ENCODE results near the gene ARMC3.

ARMC3 gene

DNA sequence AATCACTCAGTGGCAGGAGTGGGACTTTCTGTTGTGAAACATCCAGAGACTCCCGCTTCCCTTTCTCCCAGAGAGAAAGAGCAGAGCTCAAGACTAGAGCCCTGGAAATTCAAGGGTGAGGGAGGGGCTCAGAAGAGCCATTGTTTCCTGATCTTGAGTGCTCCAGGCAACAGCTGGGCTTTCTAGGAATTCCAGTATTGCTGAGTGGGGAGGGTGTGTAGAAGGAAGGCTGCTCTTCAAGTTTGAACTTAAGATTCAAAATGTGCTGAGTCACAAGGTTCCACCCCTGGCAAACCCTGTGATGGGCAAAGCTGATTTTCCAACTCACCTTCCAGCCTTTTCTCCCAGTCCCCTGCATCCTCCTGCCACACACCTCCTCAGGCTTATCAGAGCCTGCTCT, 125.2 kb downstream of the ARMC3 start:
- Mint-ChIP-seq H3K9me3 (no peaks in the 10 kb centered on the region), H3K4me1 (peaks cover 65% of the 10 kb centered on the region), H3K4me3 (no peak overlapping the region), H3K36me3 (ENCODE audit: low read depth) (no peaks in the 10 kb centered on the region), H3K27ac (peak overlapping the region; percentile 50 to 61 (median 59)), H3K27me3 (ENCODE audit: low read depth) (no peaks in the 10 kb centered on the region)
- no peak for TF ChIP-seq CTCF (IDR thresholded peaks at IDR 0.05; ENCODE audit: unreplicated experiment in 3 of 3)

DNA sequence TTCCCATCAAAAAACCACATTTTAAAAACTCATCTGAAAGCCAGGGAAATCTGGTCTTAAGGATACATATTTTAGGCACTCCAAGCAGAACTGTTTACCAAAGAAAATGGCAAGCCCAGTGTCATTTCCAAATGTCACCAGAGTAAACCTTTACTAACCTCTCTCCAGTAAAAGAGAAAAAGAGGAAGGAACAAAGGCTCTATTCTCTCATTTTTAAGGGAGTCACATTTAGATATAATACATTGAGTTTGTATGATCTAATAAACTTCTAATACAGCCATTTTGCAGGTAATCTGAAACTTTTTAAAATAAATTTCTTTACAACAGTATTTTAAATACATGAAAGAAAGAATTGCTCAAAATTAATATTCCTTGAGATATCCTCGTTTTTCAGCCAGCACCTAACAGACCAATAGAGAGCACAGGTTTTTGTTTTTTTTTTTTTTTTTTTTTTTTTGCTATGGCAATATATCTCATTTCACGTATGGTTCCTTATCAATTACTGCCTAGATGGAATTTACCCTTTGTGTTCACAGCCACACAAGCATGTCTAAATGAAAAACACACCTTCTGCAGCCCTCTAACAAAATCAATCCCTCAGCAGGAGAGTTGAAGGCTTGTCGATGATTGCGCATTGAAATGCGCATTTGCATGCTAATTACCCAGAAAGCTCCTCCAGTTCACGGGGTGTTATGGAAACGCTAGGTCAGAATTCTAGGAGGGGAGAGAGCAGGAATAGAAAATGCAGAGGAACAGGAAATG, 127.8 kb downstream of the ARMC3 start:
- no peak for TF ChIP-seq CTCF (IDR thresholded peaks at IDR 0.05; ENCODE audit: unreplicated experiment in 3 of 3)
- H3K27me3 Mint-ChIP-seq (ENCODE audit: low read depth): no peaks in the 10 kb centered on the region
- peaks cover 7% of the 10 kb centered on the region for H3K9me3 Mint-ChIP-seq
- no peaks in the 10 kb centered on the region for H3K36me3 Mint-ChIP-seq (ENCODE audit: low read depth)
- H3K4me3 Mint-ChIP-seq: peak overlapping the region in 1 of 3 experiments; percentile 1
- peaks cover 60% of the 10 kb centered on the region for H3K4me1 Mint-ChIP-seq
- peak overlapping the region; percentile 60 to 82 (median 81) for H3K27ac Mint-ChIP-seq

DNA sequence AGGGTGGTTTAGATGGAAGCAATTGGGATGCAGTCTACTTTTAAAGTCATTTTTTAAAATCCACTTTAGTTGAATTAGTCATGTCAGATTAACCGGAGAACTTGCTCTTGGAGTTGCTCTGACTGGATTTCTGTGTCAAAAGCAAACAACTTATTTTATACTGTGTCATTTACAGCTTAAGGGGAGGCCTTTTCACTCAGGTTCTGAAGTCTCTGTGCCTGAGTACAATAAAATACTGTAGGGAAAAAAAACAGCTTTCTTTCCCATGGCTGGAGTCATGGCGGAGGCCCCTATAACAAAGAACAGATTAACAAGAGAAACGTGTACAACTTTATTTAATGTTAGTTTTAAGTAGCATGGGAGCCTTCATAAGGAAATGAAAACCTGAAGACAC, 128.3 kb downstream of the ARMC3 start:
- Mint-ChIP-seq H3K36me3 (ENCODE audit: low read depth) (no peaks in the 10 kb centered on the region), H3K27me3 (ENCODE audit: low read depth) (no peaks in the 10 kb centered on the region), H3K27ac (peak overlapping the region; percentile 8 to 81 (median 60)), H3K4me1 (peaks cover 64% of the 10 kb centered on the region), H3K4me3 (no peak overlapping the region), H3K9me3 (peaks cover 7% of the 10 kb centered on the region)
- no peak for TF ChIP-seq CTCF (IDR thresholded peaks at IDR 0.05; ENCODE audit: unreplicated experiment in 3 of 3)

DNA sequence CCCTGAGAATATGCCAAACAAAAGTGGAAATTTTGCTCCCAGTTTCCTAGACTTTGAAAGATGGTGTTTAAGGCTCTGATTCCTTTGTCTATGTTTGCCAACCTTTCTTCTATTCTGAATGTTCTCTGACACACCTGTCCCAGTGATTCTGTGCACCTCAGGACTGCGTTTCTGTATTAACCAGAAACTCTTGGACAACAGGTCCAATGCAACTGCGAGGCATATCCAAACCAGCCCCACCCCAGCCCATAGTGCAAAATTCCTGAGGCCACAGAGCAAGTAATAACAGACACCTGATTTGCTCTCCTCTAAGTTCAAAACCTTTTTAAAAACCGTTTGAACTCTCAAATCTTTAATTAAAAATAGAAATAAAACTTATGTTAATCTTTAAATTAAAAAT, 130.5 kb downstream of the ARMC3 start:
- no peak for TF ChIP-seq CTCF (IDR thresholded peaks at IDR 0.05; ENCODE audit: unreplicated experiment in 3 of 3)
- no peak overlapping the region for H3K27ac Mint-ChIP-seq
- peaks cover 55% of the 10 kb centered on the region for H3K4me1 Mint-ChIP-seq
- no peak overlapping the region for H3K4me3 Mint-ChIP-seq
- no peaks in the 10 kb centered on the region for H3K27me3 Mint-ChIP-seq (ENCODE audit: low read depth)
- peaks cover 7% of the 10 kb centered on the region for H3K9me3 Mint-ChIP-seq
- no peaks in the 10 kb centered on the region for H3K36me3 Mint-ChIP-seq (ENCODE audit: low read depth)

GRCh38 chr10:23060918-23061317, 133.1 kb downstream of the ARMC3 start:
- H3K27ac Mint-ChIP-seq: peak overlapping the region; percentile 12 to 89 (median 70)
- peak overlapping the region in 1 of 3 experiments; percentile 18 for H3K4me3 Mint-ChIP-seq
- H3K4me1 Mint-ChIP-seq: peaks cover 63% of the 10 kb centered on the region
- no peaks in the 10 kb centered on the region for H3K27me3 Mint-ChIP-seq (ENCODE audit: low read depth)
- H3K36me3 Mint-ChIP-seq (ENCODE audit: low read depth): no peaks in the 10 kb centered on the region
- peaks cover 7% of the 10 kb centered on the region for H3K9me3 Mint-ChIP-seq
- no peak for TF ChIP-seq CTCF (IDR thresholded peaks at IDR 0.05; ENCODE audit: unreplicated experiment in 3 of 3)
